SJCRH30 (cell line): ENCODE data around the gene DFFA. TPM values are rescaled to one million over a fixed set of nuclear protein-coding genes. Genes with fewer than 3 reads are reported as not detected.
"Not testable (repeated sequence)": the region's sequence is repeated elsewhere in the genome, so short reads cannot be mapped to it uniquely, and the experiment has no call there.

Experiments
- DNase-seq, 2 experiments: peaks; one replicate each; pipeline ENCODE4 v3.0.0-alpha.2; 2015 to 2020
- H3K27ac ChIP-seq: fragments of 250-450 bp; sonication (Bioruptor Pico); 2 replicates; pipeline ENCODE4 v1.5.1; 2020; ENCODE audit warnings: mild to moderate bottlenecking, moderate library complexity
- H3K27me3 ChIP-seq: fragments of 250-450 bp; sonication (Bioruptor Pico); 2 replicates; pipeline ENCODE4 v1.5.1; 2020; ENCODE audit warnings: mild to moderate bottlenecking, moderate library complexity
- H3K36me3 ChIP-seq: fragments of 250-450 bp; sonication (Bioruptor Pico); 2 replicates; pipeline ENCODE4 v1.5.1; 2020; ENCODE audit warnings: mild to moderate bottlenecking, moderate library complexity
- H3K4me1 ChIP-seq: fragments of 250-450 bp; sonication (Bioruptor Pico); 2 replicates; pipeline ENCODE4 v1.5.1; 2020; ENCODE audit warnings: mild to moderate bottlenecking, moderate library complexity
- H3K4me3 ChIP-seq: fragments of 250-450 bp; sonication (Bioruptor Pico); 2 replicates; pipeline ENCODE4 v1.5.1; 2020; ENCODE audit warnings: mild to moderate bottlenecking, moderate library complexity
- H3K9me3 ChIP-seq: fragments of 250-450 bp; sonication (Bioruptor Pico); replicated peaks from 2 replicates; pipeline ENCODE4 v1.5.1; 2020; ENCODE audit warnings: mild to moderate bottlenecking, moderate library complexity
- total RNA-seq: library from RNA; depleted of rRNA; stranded (reverse); fragments of >200 nt; shearing (Covaris generic); gene quantifications from 2 replicates; pipeline ENCODE4 v1.2.3, GENCODE V29; 2014; rRNA removed

Gene DFFA
- total RNA-seq, 1 experiment from 2014 or later: 85.6 TPM

GRCh38 chr1:10415967-10416366 lies 56.4 kb downstream of the DFFA start:
- H3K27ac ChIP-seq, H3K4me3 ChIP-seq, DNase-seq, H3K27me3 ChIP-seq, H3K9me3 ChIP-seq, H3K4me1 ChIP-seq: not testable (repeated sequence)
- H3K36me3 ChIP-seq: peaks cover 100% of the 10 kb centered on the region

GRCh38 chr1:10415211-10415930 lies 57.0 kb downstream of the DFFA start:
- Histone ChIP-seq H3K27ac (no peak overlapping the region), H3K9me3 (no peaks in the 10 kb centered on the region), H3K36me3 (peaks cover 100% of the 10 kb centered on the region), H3K4me3 (no peak overlapping the region), H3K4me1 (no peaks in the 10 kb centered on the region), H3K27me3 (no peaks in the 10 kb centered on the region)
- DNase-seq: no peak

GRCh38 chr1:10407201-10407600 lies 65.1 kb downstream of the DFFA start:
- Histone ChIP-seq H3K9me3 (no peaks in the 10 kb centered on the region), H3K27ac (no peak overlapping the region), H3K4me1 (peaks cover 14% of the 10 kb centered on the region), H3K4me3 (no peak overlapping the region), H3K27me3 (no peaks in the 10 kb centered on the region), H3K36me3 (peaks cover 90% of the 10 kb centered on the region)
- DNase-seq: no peak

Other genes with a start within 250 kb of the DFFA start
- gene PGD, start 73.5 kb downstream of the DFFA start, total RNA-seq: 316 and 350 TPM in 2 replicates
- 15.5 and 16.1 TPM in 2 replicates for gene CENPS, start 42.1 kb downstream of the DFFA start, total RNA-seq
- 0.15 and 0.30 TPM in 2 replicates for gene CORT, start 22.5 kb downstream of the DFFA start, total RNA-seq
- gene PEX14, start 2.4 kb upstream of the DFFA start, total RNA-seq: 14.6 and 16.3 TPM in 2 replicates